Spleen (tissue), 11 donors: ENCODE data around the gene MSI2. TPM values are rescaled to one million over a fixed set of nuclear protein-coding genes. Genes with fewer than 3 reads are reported as not detected.

Experiments
- DNase-seq: peaks from one replicate; pipeline ENCODE4 v3.0.0-alpha.2; 2020
- H3K27ac ChIP-seq, 8 donors: fragments of 200-600 bp; sonication (generic) in 7 of 8; 1 replicate in 4 of 8; 2 replicates in 4 of 8; pipeline versions ENCODE4 v1.5.0 to v1.8.0; 2016 to 2021; ENCODE audit warnings: inconsistent platforms in 4 of 8, mild to moderate bottlenecking in 4 of 8, moderate library complexity in 1 of 8
- H3K27me3 ChIP-seq, 7 donors: fragments of 200-600 bp; sonication (generic) in 6 of 7; replicated peaks in 1 of 7; 1 replicate in 4 of 7; 2 replicates in 3 of 7; pipeline versions ENCODE4 v1.5.0 to v1.8.0; 2016 to 2021; ENCODE audit warnings: inconsistent platforms in 3 of 7, mild to moderate bottlenecking in 1 of 7
- H3K36me3 ChIP-seq, 6 donors: fragments of 200-600 bp; sonication (generic) in 5 of 6; 1 replicate in 4 of 6; 2 replicates in 2 of 6; pipeline versions ENCODE4 v1.5.0 to v1.8.0; 2016 to 2021; ENCODE audit warnings: inconsistent platforms in 2 of 6
- H3K4me1 ChIP-seq, 6 donors: fragments of 200-600 bp; sonication (generic) in 5 of 6; 1 replicate in 3 of 6; 2 replicates in 3 of 6; pipeline versions ENCODE4 v1.5.0 to v1.8.0; 2016 to 2021; ENCODE audit warnings: inconsistent platforms in 3 of 6
- H3K4me3 ChIP-seq, 8 donors: fragments of 200-600 bp; sonication (generic) in 7 of 8; 1 replicate in 4 of 8; 2 replicates in 4 of 8; pipeline versions ENCODE4 v1.5.0 to v1.8.0; 2016 to 2021; ENCODE audit warnings: inconsistent platforms in 4 of 8, mild to moderate bottlenecking in 4 of 8, moderate library complexity in 2 of 8
- H3K9me3 ChIP-seq, 8 donors: fragments of 200-600 bp; sonication (generic) in 7 of 8; 1 replicate in 4 of 8; 2 replicates in 4 of 8; pipeline versions ENCODE4 v1.5.0 to v1.8.0; 2016 to 2021; ENCODE audit warnings: inconsistent platforms in 4 of 8
- POLR2A ChIP-seq, 3 donors: fragments of 450-650 bp; IDR thresholded peaks; one replicate each; pipeline ENCODE4 v1.5.1; 2017; ENCODE audit warnings: antibody characterized with exemption in 3 of 3, mild to moderate bottlenecking in 1 of 3
- POLR2AphosphoS5 ChIP-seq, 3 donors: sonication (generic); formaldehyde crosslinking; IDR thresholded peaks; one replicate each; pipeline ENCODE4 v1.5.1; 2017; ENCODE audit warnings: antibody characterized with exemption in 3 of 3
- WGBS, 5 donors: extraction: QIAGEN DNeasy Blood & Tissue Kit in 3 of 5; methylation state at CpG; one replicate each; pipeline versions ENCODE4 v1.1.5 to v1.1.7; 2013 to 2018; 5-methylcytosine and 5-hydroxymethylcytosine counted together
- intact Hi-C: fragments of 100-400 bp; cut with DNase I; formaldehyde crosslinking; loops from one replicate; pipeline ENCODE4 v1.15.0; 2023; ENCODE audit warnings: low total_unique reads
- polyA plus RNA-seq, 3 donors: library from polyadenylated mRNA; stranded (reverse); fragments of 200-250 nt; gene quantifications; one replicate each; pipeline ENCODE4 v1.2.1, GENCODE V29; 2013
- total RNA-seq, 7 donors: library from RNA; depleted of rRNA in 3 of 7; stranded (reverse); fragments of >200 nt in 3 of 7; fragmentation: NEBNext Ultra II Directional in 4 of 7; extraction: Animal tissue kit (Norgen Biotek cat#: 25700) in 4 of 7; gene quantifications; one replicate each; pipeline versions ENCODE4 v1.1.0 to v1.2.1, GENCODE V29; 2016 to 2021
- TF ChIP-seq, protein P1 (sequence below), 11 experiments: fragments of 200-600 bp in 7 of 11; fragments of 450-650 bp in 4 of 11; sonication (generic) in 4 of 11; IDR thresholded peaks in 8 of 11; conservative IDR thresholded peaks in 3 of 11; 1 replicate in 7 of 11; 2 replicates in 4 of 11; pipeline versions ENCODE4 v1.4.0 to v1.8.0; 2016 to 2021; ENCODE audit warnings: antibody characterized with exemption in 11 of 11, inconsistent platforms in 4 of 11, mild to moderate bottlenecking in 1 of 11
- donor health status: healthy with polysubstance abuse.
- donor health status: DM: no; HTN: no; CAD: no; lungs with moderate emphysema.
- donor health status: DM: no; HTN: no; CAD: no.
- donor health status: Bipolar disorder and iron deficiency.
- donor health status: healthy.
- donor health status: DM: no; HTN: no; CAD: no.
- donor health status: DM: yes; HTN: yes; CAD: no.

The MSI2 gene
- total and polyA plus RNA-seq, 10 donors = 9.8 to 131 (median 64.7) TPM

DNA sequence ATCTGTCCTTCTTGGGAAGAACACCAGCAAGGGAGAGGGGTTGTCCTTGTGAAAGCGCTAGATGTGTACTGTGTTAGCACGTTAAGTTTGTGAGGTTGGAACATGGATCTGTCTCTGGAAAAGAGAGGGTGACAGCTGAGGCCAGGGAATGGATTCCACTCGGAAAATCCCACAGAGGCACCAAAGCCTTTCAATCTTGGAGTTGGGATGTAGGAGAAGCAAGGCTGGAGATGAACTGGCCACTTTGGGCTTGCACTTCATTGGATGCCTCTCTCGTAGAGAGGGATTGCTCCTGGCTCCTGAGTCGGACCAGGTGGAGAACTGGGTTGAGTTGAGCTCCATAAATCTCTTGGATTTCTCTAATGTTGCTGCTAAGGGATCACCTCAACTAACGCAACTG is 421.5 kb downstream of the MSI2 start:
- intact Hi-C loops = no loop called here
- peak; percentile 15 for DNase-seq
- H3K9me3 ChIP-seq = no peaks in the 10 kb centered on the region
- no peak overlapping the region for H3K27ac ChIP-seq
- H3K27me3 ChIP-seq = no peaks in the 10 kb centered on the region
- H3K36me3 ChIP-seq = peaks cover 0 to 35% (median 12%) of the 10 kb centered on the region in 6 donors
- H3K4me3 ChIP-seq = no peak overlapping the region
- H3K4me1 ChIP-seq = peaks cover 0 to under 1% (median 0%) of the 10 kb centered on the region in 6 donors
- WGBS, 5 donors = 94 to 96% (median 96%) methylated on average over 6 of the region's 6 CpGs
- TF ChIP-seq POLR2A (IDR thresholded peaks at IDR 0.05) (no peak), POLR2AphosphoS5 (IDR thresholded peaks at IDR 0.05) (no peak)
- TF ChIP-seq, protein P1, sequence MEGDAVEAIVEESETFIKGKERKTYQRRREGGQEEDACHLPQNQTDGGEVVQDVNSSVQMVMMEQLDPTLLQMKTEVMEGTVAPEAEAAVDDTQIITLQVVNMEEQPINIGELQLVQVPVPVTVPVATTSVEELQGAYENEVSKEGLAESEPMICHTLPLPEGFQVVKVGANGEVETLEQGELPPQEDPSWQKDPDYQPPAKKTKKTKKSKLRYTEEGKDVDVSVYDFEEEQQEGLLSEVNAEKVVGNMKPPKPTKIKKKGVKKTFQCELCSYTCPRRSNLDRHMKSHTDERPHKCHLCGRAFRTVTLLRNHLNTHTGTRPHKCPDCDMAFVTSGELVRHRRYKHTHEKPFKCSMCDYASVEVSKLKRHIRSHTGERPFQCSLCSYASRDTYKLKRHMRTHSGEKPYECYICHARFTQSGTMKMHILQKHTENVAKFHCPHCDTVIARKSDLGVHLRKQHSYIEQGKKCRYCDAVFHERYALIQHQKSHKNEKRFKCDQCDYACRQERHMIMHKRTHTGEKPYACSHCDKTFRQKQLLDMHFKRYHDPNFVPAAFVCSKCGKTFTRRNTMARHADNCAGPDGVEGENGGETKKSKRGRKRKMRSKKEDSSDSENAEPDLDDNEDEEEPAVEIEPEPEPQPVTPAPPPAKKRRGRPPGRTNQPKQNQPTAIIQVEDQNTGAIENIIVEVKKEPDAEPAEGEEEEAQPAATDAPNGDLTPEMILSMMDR (IDR thresholded peaks at IDR 0.05 in 8 of 11, conservative IDR thresholded peaks at IDR 0.05 in 3 of 11) = no peak

DNA sequence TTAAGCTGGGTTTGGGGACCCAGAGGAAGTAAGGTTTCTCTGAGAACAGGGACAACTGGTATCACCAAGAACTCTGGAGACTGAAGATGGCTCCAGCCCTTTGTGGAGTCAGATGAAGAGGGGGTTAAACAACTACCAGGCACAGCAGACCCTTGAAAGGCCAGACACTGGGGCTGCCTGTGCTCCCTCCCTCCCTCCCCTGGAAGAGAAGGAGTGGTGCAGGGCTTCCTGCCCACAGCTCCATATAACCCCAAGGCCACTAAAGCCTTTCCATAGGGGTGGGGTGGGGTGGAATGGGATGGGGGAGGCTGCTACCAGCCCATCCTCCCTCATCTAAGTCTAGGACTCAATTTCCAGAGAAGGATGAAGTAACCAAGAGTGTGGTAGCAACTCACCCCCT is 422.1 kb downstream of the MSI2 start:
- peak; percentile 29 for DNase-seq
- Histone ChIP-seq H3K27me3 (no peaks in the 10 kb centered on the region), H3K27ac (no peak overlapping the region), H3K9me3 (no peaks in the 10 kb centered on the region), H3K4me3 (no peak overlapping the region), H3K4me1 (no peaks in the 10 kb centered on the region), H3K36me3 (peaks cover 0 to 37% (median 12%) of the 10 kb centered on the region in 6 donors)
- TF ChIP-seq, protein P1 (IDR thresholded peaks at IDR 0.05 in 8 of 11, conservative IDR thresholded peaks at IDR 0.05 in 3 of 11) = no peak
- TF ChIP-seq POLR2A (IDR thresholded peaks at IDR 0.05) (no peak), POLR2AphosphoS5 (IDR thresholded peaks at IDR 0.05) (no peak)
- intact Hi-C loops = no loop called here

DNA sequence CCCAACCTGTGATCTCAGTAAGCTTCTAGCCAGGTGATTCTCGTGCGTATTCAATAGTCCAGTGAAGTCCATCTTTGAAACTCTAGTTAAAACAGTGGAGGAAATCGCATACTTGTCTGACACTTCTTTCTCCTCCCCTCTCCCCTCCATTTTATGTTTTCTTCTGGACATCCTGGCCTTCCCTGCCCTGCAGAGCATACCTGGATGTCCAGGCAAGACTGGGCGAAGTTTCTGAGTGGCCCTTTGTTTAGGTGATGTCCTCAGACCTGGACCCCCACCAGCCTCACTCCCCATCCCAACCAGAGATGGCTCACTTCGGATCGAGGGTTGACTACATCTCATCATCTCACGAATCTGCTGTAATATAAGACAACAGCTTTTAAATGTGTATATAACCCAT is 423.0 kb downstream of the MSI2 start:
- intact Hi-C loops = no loop called here
- TF ChIP-seq POLR2AphosphoS5 (IDR thresholded peaks at IDR 0.05) (no peak), POLR2A (IDR thresholded peaks at IDR 0.05) (no peak)
- TF ChIP-seq, protein P1 (IDR thresholded peaks at IDR 0.05 in 8 of 11, conservative IDR thresholded peaks at IDR 0.05 in 3 of 11) = no peak
- H3K27me3 ChIP-seq = no peaks in the 10 kb centered on the region
- no peak overlapping the region for H3K4me3 ChIP-seq
- no peaks in the 10 kb centered on the region for H3K9me3 ChIP-seq
- H3K36me3 ChIP-seq = peaks cover 0 to 46% (median 12%) of the 10 kb centered on the region in 6 donors
- DNase-seq = no peak
- H3K27ac ChIP-seq = no peak overlapping the region
- no peaks in the 10 kb centered on the region for H3K4me1 ChIP-seq
- WGBS, 5 donors = 93 to 98% (median 95%) methylated on average over 7 of the region's 7 CpGs

DNA sequence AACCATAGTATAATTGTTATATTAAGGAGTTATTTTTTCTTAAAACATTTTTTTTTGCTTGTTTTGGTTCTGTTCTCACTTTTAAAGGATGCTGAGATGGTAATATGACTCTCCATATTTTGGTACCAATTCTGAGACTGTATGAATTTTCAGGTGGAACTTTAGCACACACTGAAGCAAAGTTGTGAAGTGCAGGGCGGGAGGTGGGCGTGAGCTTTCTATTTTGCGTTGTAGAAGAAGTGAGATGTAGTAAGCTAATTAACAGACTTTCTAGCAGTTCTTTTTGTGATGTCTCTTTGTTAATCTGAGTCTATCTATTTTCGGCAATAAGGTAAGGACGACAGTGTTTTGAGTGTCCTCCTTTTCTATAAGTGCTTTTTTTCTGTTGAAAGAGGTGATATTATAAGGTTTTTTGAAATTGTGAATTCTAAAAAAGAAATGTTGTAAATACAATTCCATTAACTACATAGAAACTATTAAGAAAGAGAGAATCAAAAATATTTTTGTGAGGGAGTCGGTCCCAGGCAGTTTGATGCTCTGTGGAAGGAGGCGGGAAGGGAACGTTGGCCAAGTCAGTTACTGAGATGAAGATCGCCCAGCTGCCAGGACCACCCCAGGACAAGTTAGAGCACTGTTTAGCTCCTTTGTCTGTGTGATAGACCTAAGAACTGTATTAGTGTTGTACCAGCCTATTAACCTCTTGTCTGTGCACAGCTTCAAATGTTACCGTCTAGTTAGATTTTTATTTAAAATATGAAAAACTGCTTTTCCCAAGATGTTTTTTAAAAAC is 423.8 kb downstream of the MSI2 start:
- Histone ChIP-seq H3K4me1 (no peaks in the 10 kb centered on the region), H3K9me3 (no peaks in the 10 kb centered on the region), H3K27me3 (no peaks in the 10 kb centered on the region), H3K4me3 (no peak overlapping the region), H3K27ac (no peak overlapping the region), H3K36me3 (peaks cover 0 to 43% (median 8%) of the 10 kb centered on the region in 6 donors)
- TF ChIP-seq POLR2A (IDR thresholded peaks at IDR 0.05) (no peak), POLR2AphosphoS5 (IDR thresholded peaks at IDR 0.05) (no peak)
- TF ChIP-seq, protein P1 (IDR thresholded peaks at IDR 0.05 in 8 of 11, conservative IDR thresholded peaks at IDR 0.05 in 3 of 11) = no peak
- WGBS, 5 donors = 86 to 95% (median 93%) methylated on average over 10 of the region's 10 CpGs
- DNase-seq = peak; percentile 8
- intact Hi-C loops = no loop called here
